GM18951 (cell line): ENCODE results near the gene RPL12.

Source experiments
- POLR2A ChIP-seq: IDR thresholded peaks from 4 replicates; pipeline ENCODE4 v1.6.1; 2011; ENCODE audit warnings: mild to moderate bottlenecking; ENCODE audit not compliant: insufficient read length, insufficient read depth; ENCODE audit errors: extremely low read depth
- in situ Hi-C: fragments of 300-500 bp; cut with MboI; formaldehyde crosslinking; loops from one replicate; pipeline ENCODE4 v1.12.0; 2022; ENCODE audit warnings: low sequenced_read_pairs, mixed read lengths, inconsistent platforms; ENCODE audit not compliant: unreplicated experiment

Gene RPL12

DNA sequence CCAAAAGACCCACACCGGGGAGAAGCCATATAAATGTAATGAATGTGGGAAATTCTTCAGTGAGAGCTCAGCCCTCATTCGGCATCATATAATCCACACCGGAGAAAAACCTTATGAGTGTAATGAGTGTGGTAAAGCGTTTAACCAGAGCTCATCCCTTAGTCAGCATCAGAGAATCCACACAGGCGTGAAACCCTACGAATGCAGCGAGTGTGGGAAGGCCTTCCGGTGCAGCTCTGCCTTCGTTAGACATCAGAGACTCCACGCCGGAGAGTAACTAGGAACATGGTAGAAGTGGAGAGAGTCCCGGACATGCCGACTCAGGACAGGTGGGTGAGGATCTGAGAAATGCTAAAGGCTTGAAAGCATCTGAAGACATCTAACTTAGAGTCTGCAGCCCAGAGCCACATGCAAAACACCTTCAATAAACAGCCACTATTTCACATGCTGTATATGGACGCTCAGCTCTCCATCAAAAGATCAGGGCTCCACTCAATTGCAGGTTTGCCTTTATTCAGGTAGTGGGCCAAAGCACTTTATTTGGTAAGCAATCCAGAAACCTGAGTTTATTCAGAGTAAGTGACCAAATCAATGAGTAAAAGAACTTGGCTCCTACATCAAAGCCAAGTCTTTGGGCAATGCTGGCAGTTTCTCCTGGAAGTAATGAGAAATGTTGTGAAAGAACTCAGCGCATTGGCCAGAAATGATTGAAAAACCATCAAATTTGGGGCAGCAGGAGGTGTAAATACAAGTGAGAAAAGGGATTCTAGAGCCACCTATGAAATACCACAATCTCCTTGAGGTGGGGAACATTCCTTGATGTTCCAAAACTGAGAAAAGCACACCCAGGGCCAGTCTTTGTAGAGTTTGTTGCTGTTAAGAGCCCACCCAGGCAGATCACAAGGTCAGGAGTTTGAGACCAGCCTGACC is 6.0 kb downstream of the RPL12 start:
- TF ChIP-seq POLR2A = peak; percentile 13

DNA sequence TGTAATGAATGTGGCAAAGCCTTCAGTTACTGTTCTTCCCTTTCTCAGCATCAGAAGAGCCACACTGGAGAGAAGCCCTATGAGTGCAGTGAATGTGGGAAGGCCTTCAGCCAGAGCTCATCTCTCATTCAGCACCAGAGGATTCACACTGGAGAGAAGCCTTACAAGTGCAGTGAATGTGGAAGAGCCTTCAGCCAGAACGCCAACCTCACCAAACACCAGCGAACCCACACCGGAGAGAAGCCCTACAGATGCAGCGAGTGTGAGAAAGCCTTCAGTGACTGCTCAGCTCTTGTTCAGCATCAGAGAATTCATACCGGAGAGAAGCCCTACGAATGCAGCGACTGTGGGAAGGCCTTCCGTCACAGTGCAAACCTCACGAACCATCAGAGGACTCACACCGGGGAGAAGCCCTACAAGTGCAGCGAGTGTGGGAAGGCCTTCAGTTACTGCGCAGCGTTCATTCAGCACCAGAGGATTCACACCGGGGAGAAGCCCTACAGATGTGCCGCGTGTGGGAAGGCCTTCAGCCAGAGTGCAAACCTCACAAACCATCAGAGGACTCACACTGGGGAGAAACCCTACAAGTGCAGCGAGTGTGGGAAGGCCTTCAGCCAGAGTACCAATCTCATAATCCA is 6.8 kb downstream of the RPL12 start:
- TF ChIP-seq POLR2A = no peak
- in situ Hi-C loops = no loop called here

More for the DNA sequence above, 6.0 kb downstream of the RPL12 start:
- in situ Hi-C loops = no loop called here

- in situ Hi-C loops = no loop called here
- TF ChIP-seq POLR2A = no peak
These were observed 12.8 kb downstream of the RPL12 start for GRCh38 chr9:127438394-127438793.

- no peak for TF ChIP-seq POLR2A
- in situ Hi-C loops = no loop called here
These were observed 13.5 kb downstream of the RPL12 start for GRCh38 chr9:127437497-127438264.

DNA sequence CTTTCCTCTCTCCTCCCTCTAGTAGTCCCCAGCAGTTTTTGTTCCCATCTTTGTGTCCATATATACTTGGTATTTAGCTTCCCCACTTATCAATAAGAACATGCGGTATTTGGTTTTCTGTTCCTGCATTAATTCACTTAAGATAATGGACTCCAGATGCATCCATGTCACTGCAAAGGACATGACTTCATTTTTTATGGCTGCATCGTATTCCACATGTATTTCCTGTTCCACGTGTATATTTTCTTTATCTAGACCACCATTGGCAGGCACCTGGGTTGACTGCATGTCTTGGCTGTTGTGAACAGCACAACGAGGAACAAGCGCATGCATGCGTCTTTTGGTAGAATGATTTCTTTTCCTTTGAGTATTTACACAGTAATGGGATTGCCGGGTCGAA is 20.8 kb downstream of the RPL12 start:
- no peak for TF ChIP-seq POLR2A

DNA sequence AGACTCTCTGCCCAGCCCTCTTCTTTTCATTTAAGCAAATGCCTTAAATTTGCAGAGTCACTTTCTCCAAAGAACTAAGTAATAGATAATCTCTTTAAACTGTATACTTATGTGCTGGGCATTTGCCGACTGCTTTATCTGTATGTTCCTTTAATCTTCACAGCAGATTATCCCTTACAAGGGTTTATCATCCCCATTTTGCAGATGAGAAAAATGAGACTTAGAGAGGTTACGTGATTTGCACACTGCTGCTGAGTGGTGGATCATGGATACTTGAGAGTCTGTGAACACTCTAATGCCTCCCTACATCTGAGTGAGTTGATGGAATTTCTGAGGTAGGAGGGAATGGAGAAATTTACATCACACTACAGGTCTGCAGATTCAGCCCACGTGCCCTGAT is 22.9 kb downstream of the RPL12 start:
- TF ChIP-seq POLR2A = no peak
- in situ Hi-C loops = no loop called here

More for the DNA sequence above, 20.8 kb downstream of the RPL12 start:
- in situ Hi-C loops = no loop called here

DNA sequence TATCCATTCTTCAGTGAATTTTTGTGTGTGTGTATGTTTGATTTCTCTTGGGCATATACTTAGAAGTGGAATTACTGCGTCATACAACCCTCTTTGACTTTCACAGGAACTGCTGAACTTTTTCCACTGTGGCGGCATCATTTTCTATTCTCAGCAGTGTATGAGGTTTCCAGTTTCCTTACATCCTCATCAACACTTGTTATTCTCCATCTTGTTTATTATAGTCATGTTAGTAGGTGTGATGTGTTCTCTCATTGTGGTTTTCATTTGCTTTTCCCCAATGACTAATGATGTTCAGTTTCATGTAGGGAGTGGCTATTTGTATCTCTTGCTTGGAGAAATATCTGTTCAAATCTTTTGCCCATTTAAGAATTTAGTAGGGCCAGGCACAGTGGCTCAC is 24.4 kb downstream of the RPL12 start:
- no peak for TF ChIP-seq POLR2A
- in situ Hi-C loops = no loop called here

DNA sequence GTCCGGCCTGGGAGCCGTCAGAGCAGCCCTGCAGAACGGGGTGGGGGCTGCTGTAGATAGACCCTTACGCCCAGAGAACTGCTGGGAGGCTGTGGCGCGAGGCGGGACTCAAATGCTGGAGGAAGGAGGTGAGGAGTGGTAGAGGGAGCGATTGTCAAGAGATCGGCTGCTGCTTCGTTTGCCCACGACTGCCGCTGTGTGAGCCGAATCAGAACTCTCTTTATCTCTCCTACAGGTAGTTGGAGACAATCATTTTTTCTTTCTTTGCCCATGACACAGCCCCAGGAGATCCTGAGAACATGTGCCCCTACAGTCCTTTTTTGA is 26.6 kb downstream of the RPL12 start:
- in situ Hi-C loops = no loop called here
- no peak for TF ChIP-seq POLR2A

- in situ Hi-C loops = no loop called here
- TF ChIP-seq POLR2A = peak; percentile 80
These were observed 27.1 kb downstream of the RPL12 start, which contains the start of gene ZNF79 for GRCh38 chr9:127423934-127424675. Gene ZNF79 (plus strand): TSS chr9:127424382. CDS start chr9:127424788, 406 bp downstream.

- in situ Hi-C loops = no loop called here
- no peak for TF ChIP-seq POLR2A
These were observed 27.7 kb downstream of the RPL12 start for GRCh38 chr9:127423476-127423933.

GRCh38 chr9:127422787-127423186 is 28.4 kb downstream of the RPL12 start:
- TF ChIP-seq POLR2A = no peak
- in situ Hi-C loops = no loop called here

DNA sequence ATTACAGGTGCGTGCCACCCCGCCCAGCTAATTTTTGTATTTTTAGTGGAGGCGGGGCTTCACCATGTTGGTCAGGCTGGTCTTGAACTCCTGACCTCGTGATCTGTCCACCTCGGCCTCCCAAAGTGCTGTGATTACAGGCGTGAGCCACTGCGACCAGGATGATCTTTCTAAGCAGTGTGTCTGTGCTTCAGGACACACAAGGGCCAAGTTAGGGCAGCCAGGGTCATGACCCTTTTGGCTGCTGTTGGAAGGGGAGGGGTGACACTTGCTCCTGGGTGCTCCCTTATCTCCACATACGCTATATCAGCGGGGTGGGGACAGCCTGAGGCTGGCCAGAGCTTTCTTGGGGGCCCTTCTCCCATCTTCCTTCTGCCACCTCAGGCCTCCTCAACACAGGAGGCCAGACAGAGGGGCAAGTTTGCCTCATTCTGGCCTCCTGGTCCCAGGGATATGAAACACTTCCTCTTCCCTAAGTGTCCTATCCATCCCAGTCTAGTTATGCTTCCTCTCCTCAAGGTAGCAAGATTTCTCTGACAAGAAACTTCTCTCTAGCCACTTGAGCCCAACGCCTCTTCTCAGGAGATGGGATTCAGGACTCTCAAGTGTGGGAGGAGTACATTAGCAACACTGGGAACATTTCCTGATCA is 28.9 kb downstream of the RPL12 start:
- in situ Hi-C loops = no loop called here
- no peak for TF ChIP-seq POLR2A
